B cell (primary cell): ENCODE data around the gene PDK4. TPM values are rescaled to one million over a fixed set of nuclear protein-coding genes. Genes with fewer than 3 reads are reported as not detected.

Experiments used
- ATAC-seq: fragments of 200-7000 bp; cut with Tn5 transposase; one replicate; pipeline ENCODE4 v1.10.0; 2021; ENCODE audit warnings: low read depth, mild to moderate bottlenecking, moderate number of reproducible peaks, moderate library complexity
- CTCF ChIA-PET: fragments of 350-600 bp; sonication (Branson Sonifier 250); formaldehyde crosslinking; loops from one replicate; lab custom pipeline; 2021; ENCODE audit warnings: antibody characterized with exemption, inconsistent platforms; lab: Charles Lee
- POLR2A ChIA-PET: fragments of 350-600 bp; sonication (Branson Sonifier 250); formaldehyde crosslinking; loops from one replicate; lab custom pipeline; 2021; ENCODE audit warnings: antibody characterized with exemption; lab: Charles Lee
- DNase-seq: peaks from one replicate; pipeline ENCODE4 v3.0.0; 2013
- H2AFZ ChIP-seq: 2 replicates; pipeline ENCODE4 v1.6.1; 2012; ENCODE audit warnings: mild to moderate bottlenecking, low read depth, low read length; ENCODE audit not compliant: insufficient read depth, poor library complexity, severe bottlenecking
- H3K27ac ChIP-seq, 2 donors: 1 replicate in 1 of 2; 2 replicates in 1 of 2; pipeline ENCODE4 v1.5.1; 2012 to 2013; ENCODE audit warnings: low read length in 2 of 2, mild to moderate bottlenecking in 2 of 2, moderate library complexity in 1 of 2
- H3K27me3 ChIP-seq, 4 experiments: fragments of 200-600 bp in 1 of 4; sonication (generic) in 1 of 4; replicated peaks in 1 of 4; 1 replicate in 2 of 4; 2 replicates in 2 of 4; pipeline versions ENCODE4 v1.6.1 to v1.7.0; 2013 to 2016; ENCODE audit warnings: low read length in 3 of 4, mild to moderate bottlenecking in 2 of 4, mixed read lengths in 1 of 4, moderate library complexity in 1 of 4; ENCODE audit not compliant: insufficient read depth in 4 of 4, control insufficient read depth in 3 of 4; ENCODE audit errors: control extremely low read depth in 1 of 4
- H3K36me3 ChIP-seq, 2 experiments: replicated peaks in 1 of 2; 1 replicate in 1 of 2; 2 replicates in 1 of 2; pipeline versions ENCODE4 v1.6.1 to v1.7.1; 2013; ENCODE audit warnings: low read length in 1 of 2; ENCODE audit not compliant: insufficient read depth in 2 of 2, control insufficient read depth in 1 of 2; ENCODE audit errors: control extremely low read depth in 1 of 2, extremely low read depth in 1 of 2
- H3K4me1 ChIP-seq, 2 donors: fragments of 200-600 bp in 1 of 2; sonication (generic) in 1 of 2; 1 replicate in 1 of 2; 2 replicates in 1 of 2; pipeline versions ENCODE4 v1.5.1 to v1.6.1; 2013 to 2017; ENCODE audit warnings: low read length in 2 of 2; ENCODE audit not compliant: control insufficient read depth in 2 of 2, insufficient read depth in 2 of 2
- H3K4me2 ChIP-seq: replicated peaks from 2 replicates; pipeline ENCODE3; 2012; ENCODE audit warnings: mild to moderate bottlenecking, low read depth, low read length; ENCODE audit not compliant: poor library complexity, severe bottlenecking
- H3K4me3 ChIP-seq, 5 experiments: fragments of 200-600 bp in 1 of 5; sonication (generic) in 1 of 5; 1 replicate in 3 of 5; 2 replicates in 2 of 5; pipeline versions ENCODE4 v1.5.1 to v1.7.0; 2011 to 2016; ENCODE audit warnings: low read length in 4 of 5, mild to moderate bottlenecking in 4 of 5, low read depth in 2 of 5, control low read depth in 1 of 5, moderate library complexity in 1 of 5; ENCODE audit not compliant: insufficient read depth in 1 of 5; ENCODE audit errors: control extremely low read depth in 1 of 5, extremely low read depth in 1 of 5
- H3K79me2 ChIP-seq: fragments of 200-600 bp; sonication (generic); one replicate; pipeline ENCODE4 v1.6.0; 2016; ENCODE audit warnings: low read length; ENCODE audit not compliant: control insufficient read depth, insufficient read depth
- H3K9ac ChIP-seq: fragments of 200-600 bp; sonication (generic); 2 replicates; pipeline ENCODE4 v1.6.1; 2017; ENCODE audit warnings: mild to moderate bottlenecking, low read length, moderate library complexity
- H3K9me3 ChIP-seq, 3 donors: one replicate each; pipeline versions ENCODE4 v1.6.1 to v1.7.1; 2013; ENCODE audit warnings: low read length in 2 of 3; ENCODE audit not compliant: control insufficient read depth in 2 of 3, insufficient read depth in 1 of 3; ENCODE audit errors: control extremely low read depth in 1 of 3
- H4K20me1 ChIP-seq: 2 replicates; pipeline ENCODE4 v1.6.0; 2012; ENCODE audit warnings: mild to moderate bottlenecking, low read length; ENCODE audit not compliant: insufficient read depth, control insufficient read depth, poor library complexity, severe bottlenecking
- H3K27ac Mint-ChIP-seq: one replicate; pipeline ENCODE4 v1.8.0; 2021; ENCODE audit warnings: mixed read lengths
- H3K27me3 Mint-ChIP-seq: one replicate; pipeline ENCODE4 v1.8.0; 2021; ENCODE audit warnings: mixed read lengths
- H3K4me1 Mint-ChIP-seq: one replicate; pipeline ENCODE4 v1.8.0; 2021; ENCODE audit warnings: mixed read lengths
- H3K4me3 Mint-ChIP-seq: one replicate; pipeline ENCODE4 v1.8.0; 2021; ENCODE audit warnings: mixed read lengths
- H3K9me3 Mint-ChIP-seq: one replicate; pipeline ENCODE4 v1.8.0; 2022; ENCODE audit warnings: mixed read lengths; ENCODE audit not compliant: insufficient read depth
- EZH2 ChIP-seq: IDR thresholded peaks from 2 replicates; pipeline ENCODE4 v1.6.1; 2012; ENCODE audit warnings: borderline replicate concordance, low read depth, mild to moderate bottlenecking, moderate library complexity, low read length; ENCODE audit not compliant: insufficient read depth, poor library complexity, severe bottlenecking
- WGBS: methylation state at CpG from one replicate; pipeline ENCODE4 v1.1.5; 2013; ENCODE audit warnings: missing lambda C conversion rate; ENCODE audit not compliant: insufficient coverage; 5-methylcytosine and 5-hydroxymethylcytosine counted together
- intact Hi-C: fragments of 100-400 bp; cut with micrococcal nuclease; formaldehyde crosslinking; loops from one replicate; pipeline ENCODE4 v1.10.0; 2022
- polyA plus RNA-seq: library from polyadenylated mRNA; depleted of rRNA; stranded (reverse); fragments of >200 nt; gene quantifications from 2 replicates; pipeline ENCODE4 v1.2.3, GENCODE V29; 2012
- total RNA-seq, 2 donors: library from RNA; stranded (reverse); fragments of 120-200 nt in 1 of 2; gene quantifications; 1 replicate in 1 of 2; 2 replicates in 1 of 2; pipeline versions ENCODE4 v1.2.3 to v1.2.4, GENCODE V29; 2013 to 2022
- TF ChIP-seq, protein P1 (sequence below): fragments of 200-600 bp; IDR thresholded peaks from one replicate; pipeline ENCODE4 v1.8.0; 2022; ENCODE audit warnings: antibody characterized with exemption, mild to moderate bottlenecking

PDK4 gene
- total and polyA plus RNA-seq, 2 donors (not counting 1 experiment from before 2014, with no cell fraction given): 0.54 to 6.8 TPM

DNA sequence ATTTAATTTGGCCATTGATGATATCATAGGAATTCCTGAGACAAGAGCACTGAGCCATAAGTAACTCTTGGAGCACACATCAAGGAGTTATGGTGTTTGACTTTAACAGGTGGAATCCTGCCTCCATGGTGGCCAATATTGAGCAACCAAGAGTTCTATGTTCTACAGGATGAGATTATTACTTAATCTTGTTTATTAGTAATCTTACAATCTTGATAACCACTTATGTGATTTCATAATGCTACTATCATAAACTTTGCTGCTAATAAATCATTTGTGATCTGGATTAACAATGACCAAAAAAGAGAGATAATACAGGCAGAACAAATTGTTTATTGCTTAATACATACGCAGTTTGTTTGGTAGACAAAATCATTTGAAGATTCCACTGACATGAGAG lies 27.5 kb upstream of the PDK4 start:
- H3K27ac ChIP-seq: no peak overlapping the region
- H2AFZ ChIP-seq: no peak overlapping the region
- TF ChIP-seq, protein P1, sequence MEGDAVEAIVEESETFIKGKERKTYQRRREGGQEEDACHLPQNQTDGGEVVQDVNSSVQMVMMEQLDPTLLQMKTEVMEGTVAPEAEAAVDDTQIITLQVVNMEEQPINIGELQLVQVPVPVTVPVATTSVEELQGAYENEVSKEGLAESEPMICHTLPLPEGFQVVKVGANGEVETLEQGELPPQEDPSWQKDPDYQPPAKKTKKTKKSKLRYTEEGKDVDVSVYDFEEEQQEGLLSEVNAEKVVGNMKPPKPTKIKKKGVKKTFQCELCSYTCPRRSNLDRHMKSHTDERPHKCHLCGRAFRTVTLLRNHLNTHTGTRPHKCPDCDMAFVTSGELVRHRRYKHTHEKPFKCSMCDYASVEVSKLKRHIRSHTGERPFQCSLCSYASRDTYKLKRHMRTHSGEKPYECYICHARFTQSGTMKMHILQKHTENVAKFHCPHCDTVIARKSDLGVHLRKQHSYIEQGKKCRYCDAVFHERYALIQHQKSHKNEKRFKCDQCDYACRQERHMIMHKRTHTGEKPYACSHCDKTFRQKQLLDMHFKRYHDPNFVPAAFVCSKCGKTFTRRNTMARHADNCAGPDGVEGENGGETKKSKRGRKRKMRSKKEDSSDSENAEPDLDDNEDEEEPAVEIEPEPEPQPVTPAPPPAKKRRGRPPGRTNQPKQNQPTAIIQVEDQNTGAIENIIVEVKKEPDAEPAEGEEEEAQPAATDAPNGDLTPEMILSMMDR: no peak
- no peak for TF ChIP-seq EZH2
- H3K4me1 ChIP-seq: no peaks in the 10 kb centered on the region
- DNase-seq (no peak), ATAC-seq (no peak)
- CTCF ChIA-PET: interaction anchor here (1.0 to 2.3 kb wide), 4 partner anchors 10 to 112 kb away, joined by 3 to 5 read pairs (median 4); no protein-coding TSS in a partner anchor
- Mint-ChIP-seq H3K4me3 (no peak overlapping the region), H3K27ac (no peak overlapping the region), H3K9me3 (no peaks in the 10 kb centered on the region), H3K4me1 (no peaks in the 10 kb centered on the region), H3K27me3 (peaks cover 13% of the 10 kb centered on the region)
- no peak overlapping the region for H3K9ac ChIP-seq
- intact Hi-C loops: no loop called here
- no peaks in the 10 kb centered on the region for H3K27me3 ChIP-seq
- no peak overlapping the region for H3K4me3 ChIP-seq
- POLR2A ChIA-PET: no interaction called here
- H4K20me1 ChIP-seq: no peaks in the 10 kb centered on the region
- no peaks in the 10 kb centered on the region for H3K79me2 ChIP-seq
- WGBS: no CpG with 5 or more reads among the region's 1 CpG
- H3K4me2 ChIP-seq: no peak overlapping the region
- H3K36me3 ChIP-seq: no peaks in the 10 kb centered on the region
- no peaks in the 10 kb centered on the region for H3K9me3 ChIP-seq

DNA sequence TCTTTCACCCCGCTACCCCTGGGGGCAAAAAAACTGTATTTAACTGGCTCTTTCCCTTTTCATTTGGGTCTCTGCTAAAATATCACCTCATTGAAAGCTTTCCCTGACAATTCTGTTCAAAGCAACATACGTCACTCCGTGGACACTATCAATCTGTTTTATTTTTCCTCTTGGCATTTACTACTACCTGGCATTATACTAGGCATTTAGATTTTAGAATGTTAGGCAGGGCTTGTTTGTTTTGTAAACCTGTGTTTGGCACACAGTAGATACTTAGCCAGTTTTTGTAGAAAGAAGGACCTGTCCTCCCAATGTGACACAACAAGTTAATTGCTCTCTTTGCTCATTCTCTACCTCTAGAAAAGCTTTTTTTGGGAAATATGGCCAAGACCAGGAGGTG lies 26.5 kb upstream of the PDK4 start:
- ChIA-PET CTCF (interaction anchor here (1.2 to 2.3 kb wide), 3 partner anchors 9 to 95 kb away, joined by 3 to 5 read pairs (median 5); no protein-coding TSS in a partner anchor), POLR2A (no interaction called here)
- no peak for TF ChIP-seq EZH2
- TF ChIP-seq, protein P1: no peak
- ATAC-seq: no peak
- H3K36me3 ChIP-seq: no peaks in the 10 kb centered on the region
- intact Hi-C loops: no loop called here
- H3K9me3 ChIP-seq: no peaks in the 10 kb centered on the region
- peaks cover 13% of the 10 kb centered on the region for H3K27me3 Mint-ChIP-seq
- H3K4me1 ChIP-seq: no peaks in the 10 kb centered on the region
- no peak overlapping the region for H2AFZ ChIP-seq
- H3K9me3 Mint-ChIP-seq: no peaks in the 10 kb centered on the region
- 100% methylated on average over 1 of the region's 3 CpGs for WGBS
- H3K4me3 ChIP-seq: no peak overlapping the region
- no peaks in the 10 kb centered on the region for H3K27me3 ChIP-seq
- DNase-seq: no peak
- H3K4me1 Mint-ChIP-seq: no peaks in the 10 kb centered on the region
- H3K4me3 Mint-ChIP-seq: no peak overlapping the region
- no peak overlapping the region for H3K27ac ChIP-seq
- H3K9ac ChIP-seq: no peak overlapping the region
- no peaks in the 10 kb centered on the region for H4K20me1 ChIP-seq
- H3K79me2 ChIP-seq: no peaks in the 10 kb centered on the region
- H3K4me2 ChIP-seq: no peak overlapping the region
- no peak overlapping the region for H3K27ac Mint-ChIP-seq
